ENCODE results near the gene CD24.

The CD24 gene

DNA sequence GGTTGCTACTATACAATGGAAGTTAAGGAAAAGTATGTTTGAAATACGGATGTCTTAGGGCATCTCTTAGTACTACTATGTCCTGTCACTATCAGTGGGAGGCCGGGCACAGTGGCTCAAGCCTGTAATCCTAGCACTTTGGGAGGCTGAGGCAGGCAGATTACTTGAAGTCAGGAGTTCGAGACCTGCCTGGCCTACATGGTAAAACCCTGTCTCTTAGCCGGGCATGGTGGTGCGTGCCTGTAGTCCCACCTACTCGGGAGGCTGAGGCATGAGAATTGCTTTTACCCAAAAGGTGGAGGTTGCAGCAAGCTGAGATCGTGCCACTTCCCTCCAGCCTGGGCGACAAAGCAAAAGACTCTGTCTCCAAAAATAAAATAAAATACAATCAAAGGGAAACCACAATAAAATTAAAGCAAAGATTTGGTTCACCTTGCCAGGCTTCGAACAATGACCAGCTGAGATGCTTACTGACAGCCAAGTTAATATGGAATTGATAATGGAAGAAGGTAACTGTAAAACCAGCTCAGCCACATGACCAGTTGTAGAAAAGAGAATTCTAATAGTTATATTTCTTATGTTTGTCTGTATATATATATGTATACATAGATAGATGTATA is 6.5 kb downstream of the CD24 start:
- DNase-seq (ENCODE audit: low read depth in 2 of 2): no peak

DNA sequence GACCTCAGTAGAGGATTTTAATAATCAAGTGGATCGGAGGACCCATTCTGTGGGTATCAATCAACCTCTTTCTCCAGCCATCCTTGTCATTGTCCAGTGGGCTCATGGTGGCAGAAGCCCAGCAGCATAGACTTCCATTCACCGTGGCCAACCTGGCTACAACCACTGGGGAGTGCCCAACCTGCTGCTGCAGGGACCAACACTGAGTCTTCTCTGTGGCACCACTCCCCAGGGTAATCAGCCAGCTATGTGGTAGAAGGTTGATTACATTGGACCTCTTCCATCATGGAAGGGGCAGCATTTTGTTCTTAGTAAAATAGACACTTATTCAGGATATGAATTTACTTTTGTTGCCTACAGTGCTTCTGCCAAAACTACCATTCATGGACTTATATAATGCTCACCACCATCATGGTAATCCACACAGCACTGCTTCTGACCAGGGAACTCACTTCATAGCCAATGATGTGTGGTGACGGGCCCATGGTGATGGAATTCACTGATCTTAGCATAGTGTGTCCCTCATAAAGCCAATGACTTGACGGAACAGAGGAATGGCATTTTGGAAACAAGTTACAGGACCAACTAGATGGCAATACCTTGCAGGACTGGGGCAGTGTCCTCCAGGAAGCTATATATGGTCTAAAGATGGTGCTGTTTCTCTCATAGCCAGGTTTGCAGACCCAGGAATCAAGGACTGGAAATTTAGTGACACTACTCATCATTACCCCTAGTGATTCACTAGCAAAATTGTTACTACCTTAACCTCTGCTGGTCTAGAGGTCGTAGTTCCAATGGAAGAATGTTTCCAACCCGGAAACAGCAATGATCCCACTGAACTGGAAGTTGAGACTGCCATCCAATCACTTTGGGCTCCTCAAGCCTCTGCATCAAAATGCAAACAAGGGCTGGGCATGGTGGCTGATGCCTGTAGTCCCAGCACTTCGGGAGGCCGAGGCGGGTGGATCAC is 7.6 kb downstream of the CD24 start:
- DNase-seq (ENCODE audit: low read depth in 2 of 2): no peak

DNA sequence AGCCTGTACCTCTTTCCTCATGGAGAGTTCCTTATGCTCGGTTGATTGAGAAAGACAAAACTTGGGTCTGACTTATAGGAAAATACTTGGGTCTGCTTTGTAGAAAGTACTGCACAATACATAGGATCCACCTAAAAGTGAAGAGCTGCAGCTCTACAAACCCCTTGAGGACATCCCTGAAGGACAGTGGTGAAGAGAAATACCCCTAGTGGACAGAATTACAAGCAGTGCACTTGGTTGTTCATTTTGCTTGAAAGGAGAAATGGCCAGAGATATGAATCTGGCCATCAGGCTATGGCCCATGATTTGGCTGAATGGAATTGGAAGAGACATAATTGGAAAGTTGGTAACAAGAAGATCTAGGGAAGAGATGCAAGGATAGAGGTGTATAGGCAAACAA is 8.3 kb downstream of the CD24 start:
- no peak for DNase-seq (ENCODE audit: low read depth in 2 of 2)

DNA sequence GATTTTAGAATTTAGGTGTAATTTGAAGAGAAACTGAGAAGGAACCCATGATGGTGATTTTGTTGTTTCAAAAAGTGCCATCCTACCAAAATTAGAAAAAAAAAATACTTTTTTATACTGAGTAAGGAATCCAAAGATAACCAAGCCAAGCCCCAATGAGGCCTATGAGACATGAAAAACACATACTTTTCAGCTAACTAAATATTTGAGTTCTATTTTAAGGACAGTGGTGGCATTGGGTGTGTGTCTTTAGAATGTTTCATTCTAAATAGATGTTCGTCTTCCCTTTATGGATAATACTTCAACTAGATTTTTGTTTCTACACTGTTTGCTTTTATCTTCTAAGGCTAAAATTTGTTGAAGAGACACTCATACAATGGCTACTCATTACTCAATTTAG is 9.6 kb downstream of the CD24 start:
- DNase-seq (ENCODE audit: low read depth in 2 of 2): no peak

DNA sequence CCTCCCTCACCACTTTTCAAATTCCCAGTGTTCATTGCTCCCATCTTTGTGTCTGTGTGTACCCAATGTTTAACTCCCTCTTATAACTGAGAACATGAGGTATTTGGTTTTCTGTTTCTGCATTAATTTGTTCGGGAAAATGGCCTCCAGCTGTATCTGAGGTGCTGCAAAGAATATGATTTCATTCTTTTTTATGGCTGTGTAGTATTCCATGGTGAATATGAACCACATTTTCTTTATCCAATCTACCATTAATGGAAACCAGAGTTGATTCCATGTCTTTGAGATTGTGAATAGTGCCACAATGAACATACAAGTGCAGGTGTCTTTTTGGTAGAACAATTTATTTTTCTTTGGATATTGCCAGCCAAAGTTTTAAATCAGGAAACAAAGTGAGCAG is 10.4 kb downstream of the CD24 start:
- DNase-seq (ENCODE audit: low read depth in 2 of 2): no peak

DNA sequence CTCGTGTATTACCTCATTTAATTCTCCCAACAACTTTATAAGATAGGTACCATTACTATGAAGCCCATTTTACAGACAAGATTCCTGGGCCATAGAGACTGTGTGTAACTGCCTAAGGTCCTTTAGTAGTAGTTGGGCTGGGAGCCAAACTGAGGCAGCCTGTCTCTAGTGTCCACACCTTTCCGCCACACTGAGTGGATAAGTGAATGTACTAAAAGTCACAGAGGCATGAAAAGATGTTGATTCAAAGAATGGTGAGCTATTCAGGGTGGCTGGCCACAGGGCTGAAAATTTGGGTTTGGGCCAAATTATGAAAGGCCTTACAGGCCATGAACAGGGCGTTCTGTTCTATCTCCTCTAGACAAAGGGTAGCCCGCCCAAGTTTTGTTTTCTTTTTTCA is 11.0 kb downstream of the CD24 start:
- no peak for DNase-seq (ENCODE audit: low read depth in 2 of 2)

DNA sequence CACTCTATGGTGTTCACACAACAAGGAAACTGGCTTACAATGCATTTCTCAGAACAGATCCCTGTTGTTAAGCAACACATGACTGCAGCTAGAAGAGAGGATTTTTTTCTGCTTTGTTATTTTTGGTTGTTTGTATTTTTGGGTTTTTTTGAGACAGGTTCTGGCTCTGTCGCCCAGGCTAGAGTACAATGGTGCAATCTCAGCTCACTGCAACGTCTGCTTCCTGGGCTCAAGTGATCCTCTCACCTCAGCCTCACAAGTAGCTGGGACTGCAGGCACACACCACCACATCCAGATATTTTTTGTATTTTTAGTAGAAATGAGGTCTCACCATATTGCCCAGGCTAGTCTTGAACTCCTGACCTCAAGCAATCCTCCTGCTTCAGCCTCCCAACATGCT is 12.7 kb downstream of the CD24 start:
- DNase-seq (ENCODE audit: low read depth in 2 of 2): no peak

DNA sequence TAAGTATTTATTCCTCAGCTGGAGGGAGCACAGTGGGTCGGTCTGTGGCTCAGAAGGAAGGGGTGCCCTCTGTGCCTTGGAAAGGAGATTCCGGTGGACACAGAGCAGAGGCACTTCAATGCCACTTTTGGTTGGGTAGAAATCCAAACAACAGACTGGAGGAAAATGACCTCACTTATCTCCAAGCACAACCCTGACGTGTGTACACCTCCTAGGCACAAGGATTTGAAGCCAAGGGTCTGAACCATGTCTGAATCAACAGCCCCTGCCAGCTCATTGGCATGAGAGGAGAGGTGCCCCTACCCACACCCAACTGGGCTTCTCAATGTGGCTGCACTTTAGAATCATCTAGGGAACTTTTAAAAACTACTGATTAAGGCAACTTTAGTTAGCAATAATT is 13.4 kb downstream of the CD24 start:
- no peak for DNase-seq (ENCODE audit: low read depth in 2 of 2)

DNA sequence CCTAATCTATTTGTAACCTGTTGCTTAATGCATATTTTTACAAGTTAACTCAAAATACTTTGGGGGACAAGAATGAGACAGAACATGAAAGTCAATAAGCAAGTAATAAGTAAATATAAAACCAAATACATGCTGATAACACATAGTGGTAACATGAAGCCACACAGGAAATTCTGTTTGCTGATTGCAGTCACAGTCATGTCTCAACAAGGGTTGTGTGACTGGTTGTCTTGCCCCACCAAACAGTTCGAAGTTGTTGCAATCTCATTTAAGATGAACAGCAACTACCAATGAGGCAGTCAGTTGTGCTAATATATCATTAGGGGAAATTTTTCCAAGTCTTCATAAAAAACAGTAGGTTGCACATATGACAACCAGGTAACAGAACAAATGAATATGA is 14.5 kb downstream of the CD24 start:
- DNase-seq (ENCODE audit: low read depth in 2 of 2): no peak

DNA sequence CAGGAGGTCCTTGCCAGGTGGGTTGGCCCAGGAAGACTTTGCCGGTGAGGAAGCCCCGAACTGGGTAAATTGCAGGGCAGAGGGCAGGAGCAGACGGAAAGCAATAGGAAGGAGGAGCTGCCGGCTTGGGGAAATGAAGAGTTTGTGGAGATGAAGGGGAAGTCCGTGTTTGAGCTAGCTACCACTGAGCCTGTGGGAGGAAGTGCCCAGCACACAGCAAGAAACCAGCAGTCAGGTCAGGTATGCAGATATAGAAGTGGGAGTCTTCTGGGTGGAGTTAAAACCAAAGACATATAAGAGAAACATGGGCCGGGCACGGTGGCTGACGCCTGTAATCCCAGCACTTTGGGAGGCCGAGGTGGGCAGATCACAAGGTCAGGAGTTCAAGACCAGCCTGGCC is 34.7 kb downstream of the CD24 start:
- no peak for DNase-seq (ENCODE audit: low read depth in 2 of 2)

DNA sequence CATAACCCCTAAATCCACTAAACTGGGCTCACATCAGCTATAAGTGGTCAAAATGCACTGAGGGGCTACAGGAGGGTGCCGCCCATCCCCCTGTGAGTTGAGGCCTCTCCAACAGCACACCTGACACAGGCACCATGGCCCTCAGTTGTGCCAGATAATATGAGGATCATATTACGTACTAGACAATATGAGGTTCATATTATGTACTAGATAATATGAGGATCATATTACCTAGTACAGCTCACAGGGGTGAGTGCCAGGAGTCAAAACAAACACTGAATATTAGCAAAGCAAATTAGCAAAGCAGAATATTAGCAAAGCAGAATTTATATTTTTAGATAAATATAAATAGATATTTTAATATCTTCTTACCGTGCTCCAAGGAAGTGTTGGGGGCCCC is 35.3 kb downstream of the CD24 start:
- DNase-seq (ENCODE audit: low read depth in 2 of 2): no peak

DNA sequence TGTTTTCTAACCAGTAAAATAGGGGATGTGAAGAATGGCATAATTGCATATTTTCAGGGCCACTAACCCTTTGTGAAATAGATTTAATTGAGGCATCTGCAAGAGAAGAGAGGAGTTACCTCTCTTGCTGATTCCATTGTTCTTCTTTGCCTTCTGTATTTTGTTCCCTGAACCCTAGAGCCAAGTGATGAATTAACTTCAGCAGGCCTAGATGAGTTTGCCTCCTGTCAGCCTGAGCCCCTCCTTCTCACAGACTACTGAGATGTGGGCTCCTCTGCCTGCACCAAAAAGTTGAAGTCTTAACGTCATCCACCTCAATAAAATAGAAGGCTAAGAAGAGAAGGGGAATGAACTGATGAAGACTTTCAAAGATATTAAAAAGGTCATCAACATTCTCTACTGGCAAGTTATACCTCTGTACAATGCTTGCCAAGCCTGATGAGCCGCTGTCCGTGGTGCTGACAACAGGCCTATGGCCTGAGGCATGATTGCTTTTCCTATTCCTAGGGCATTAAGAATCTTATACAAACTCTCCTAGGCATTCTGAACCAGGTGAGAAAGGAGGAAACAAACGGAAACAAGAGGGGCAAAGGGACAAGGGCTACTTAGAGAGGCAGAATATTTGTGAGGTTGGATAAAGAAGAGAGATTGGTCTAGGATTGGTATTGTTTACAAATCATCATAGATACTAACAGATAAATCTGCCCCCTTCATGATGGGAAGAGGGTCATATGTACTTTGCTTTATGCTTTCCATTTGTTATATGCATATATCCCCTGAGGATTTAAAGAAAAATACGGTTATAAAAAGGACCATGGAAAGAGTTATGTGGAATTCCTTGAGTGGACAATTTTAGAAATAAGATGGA is 46.8 kb downstream of the CD24 start:
- DNase-seq (ENCODE audit: low read depth in 2 of 2): peak in 1 of 2 experiments; percentile 7

DNA sequence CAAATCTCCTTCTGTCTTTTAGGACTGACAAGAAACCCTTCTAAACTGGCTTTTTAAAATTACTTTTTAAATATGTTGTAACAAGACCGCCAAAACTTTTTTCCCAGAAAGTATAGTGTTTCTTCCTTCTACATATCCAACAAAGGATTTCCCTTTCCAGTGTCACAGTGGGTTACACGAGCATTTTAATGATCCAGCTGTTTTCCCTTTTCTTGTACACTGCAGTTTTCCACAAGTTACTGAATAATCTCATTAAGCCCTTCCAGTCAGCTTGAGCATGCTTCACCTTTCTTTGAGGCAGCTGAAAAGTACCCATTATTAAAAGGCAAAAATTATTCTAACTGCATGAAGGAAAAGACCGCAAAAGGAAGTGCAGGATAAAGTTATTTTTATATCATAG is 48.6 kb downstream of the CD24 start:
- no peak for DNase-seq (ENCODE audit: low read depth in 2 of 2)

DNA sequence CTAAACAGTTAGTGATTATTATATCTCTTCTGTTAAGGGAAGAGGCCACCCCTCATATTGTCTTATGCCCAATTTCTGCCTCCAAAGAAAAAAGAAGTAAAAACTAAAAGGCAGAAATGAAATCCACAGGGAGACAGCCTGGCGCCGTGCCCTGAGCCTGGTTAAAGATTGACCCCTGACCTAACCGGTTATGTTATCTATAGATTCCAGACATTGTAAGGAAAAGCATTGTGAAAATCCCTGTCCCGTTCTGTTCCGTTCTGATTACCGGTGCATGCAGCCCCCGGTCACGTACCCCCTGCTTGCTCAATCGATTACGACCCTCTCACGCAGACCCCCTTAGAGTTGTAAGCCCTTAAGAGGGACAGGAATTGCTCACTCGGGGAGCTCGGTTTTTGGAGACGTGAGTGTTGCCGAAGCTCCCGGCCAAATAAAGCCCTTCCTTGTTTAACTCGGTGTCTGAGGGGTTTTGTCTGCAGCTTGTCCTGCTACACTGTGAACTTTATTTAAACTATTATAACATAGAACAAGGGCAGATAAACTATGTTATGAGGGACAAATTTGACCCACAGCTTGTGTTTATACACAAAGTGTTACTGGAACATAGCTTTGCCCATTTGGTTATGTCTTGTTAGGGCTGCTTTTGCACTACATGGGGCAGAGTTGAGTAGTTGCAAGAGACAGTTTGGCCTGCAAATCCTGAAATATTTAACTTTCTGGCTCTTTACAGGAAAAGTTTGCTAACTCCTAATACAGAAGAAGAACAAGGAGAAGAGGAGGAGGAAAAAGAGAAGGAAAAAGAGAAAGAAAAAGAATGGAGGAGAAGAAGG is 49.6 kb downstream of the CD24 start:
- no peak for DNase-seq (ENCODE audit: low read depth in 2 of 2)

DNA sequence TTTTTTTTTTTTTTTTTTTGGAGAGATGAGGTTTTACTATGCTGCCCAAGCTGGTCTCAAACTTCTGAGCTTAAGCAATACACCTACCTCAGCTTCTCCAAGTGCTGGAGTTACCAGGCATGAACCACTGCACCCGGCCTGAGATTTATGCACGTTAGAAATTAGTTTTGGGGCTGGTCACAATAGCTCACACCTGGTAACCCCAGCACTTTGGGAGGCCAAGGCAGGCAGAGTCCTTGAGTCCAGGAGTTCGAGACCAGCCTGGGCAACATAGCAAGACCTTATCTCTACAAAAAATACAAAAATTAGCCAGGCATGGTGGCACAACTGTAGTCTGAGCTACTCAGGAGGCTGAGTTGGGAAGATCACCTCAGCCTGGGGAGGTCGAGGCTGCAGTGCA is 51.9 kb downstream of the CD24 start:
- DNase-seq (ENCODE audit: low read depth in 2 of 2): no peak

Measured in stimulated activated CD4-positive, alpha-beta T cell treated with anti-CD3 and anti-CD28 coated beads, Interleukin-12 subunit alpha, Interleukin-12 subunit beta, amount 100 ng/mL, for 24 hours (primary cell).